ENCODE data around the gene ALKBH2.
A peak's percentile ranks its signal among the peaks of the same experiment; 100 is the strongest.

The ALKBH2 gene

GRCh38 chr12:109113661-109114321 lies 20.5 kb upstream of the ALKBH2 start:
- DNase-seq = no peak

- no peak for DNase-seq
Observed at GRCh38 chr12:109112720-109113465, 19.6 kb upstream of the ALKBH2 start.

GRCh38 chr12:109110988-109111495 lies 17.8 kb upstream of the ALKBH2 start:
- DNase-seq = peak; percentile 65

GRCh38 chr12:109109746-109110350 lies 16.6 kb upstream of the ALKBH2 start:
- no peak for DNase-seq

GRCh38 chr12:109105176-109105575 lies 11.9 kb upstream of the ALKBH2 start:
- DNase-seq = no peak

- DNase-seq = no peak
Observed at GRCh38 chr12:109102491-109102890, 9.2 kb upstream of the ALKBH2 start.

- peak; percentile 36 for DNase-seq
Observed at GRCh38 chr12:109100741-109101140, 7.5 kb upstream of the ALKBH2 start.

- DNase-seq = no peak
Observed at GRCh38 chr12:109099431-109100020, 6.3 kb upstream of the ALKBH2 start.

GRCh38 chr12:109098651-109099050 lies 5.4 kb upstream of the ALKBH2 start:
- DNase-seq = no peak

GRCh38 chr12:109098183-109098604 lies 4.9 kb upstream of the ALKBH2 start:
- peak; percentile 33 for DNase-seq

- peak; percentile 97 for DNase-seq
Observed at GRCh38 chr12:109097435-109098182, 4.3 kb upstream of the ALKBH2 start, which contains the start of gene UNG. UNG (plus strand) TSS chr12:109097597; CDS start chr12:109097680, 83 bp downstream.

- no peak for DNase-seq
Observed at GRCh38 chr12:109097140-109097434, 3.8 kb upstream of the ALKBH2 start.

- DNase-seq = no peak
Observed at GRCh38 chr12:109092497-109093021, 713 bp downstream of the ALKBH2 start.

- DNase-seq = no peak
Observed at GRCh38 chr12:109089683-109090082, 3.6 kb downstream of the ALKBH2 start.

- DNase-seq = no peak
Observed at GRCh38 chr12:109088818-109089217, 4.5 kb downstream of the ALKBH2 start.

- DNase-seq = no peak
Observed at GRCh38 chr12:109087250-109087649, 6.0 kb downstream of the ALKBH2 start.

GRCh38 chr12:109085590-109085989 lies 7.7 kb downstream of the ALKBH2 start:
- no peak for DNase-seq

- DNase-seq = no peak
Observed at GRCh38 chr12:109084425-109084824, 8.8 kb downstream of the ALKBH2 start.

GRCh38 chr12:109082751-109083150 lies 10.5 kb downstream of the ALKBH2 start:
- DNase-seq = no peak

- DNase-seq = no peak
Observed at GRCh38 chr12:109074866-109075265, 18.4 kb downstream of the ALKBH2 start.

- no peak for DNase-seq
Observed at GRCh38 chr12:109069307-109070271, 23.7 kb downstream of the ALKBH2 start.
